Measurements from ENCODE around the gene RTN4R.
"Not testable (repeated sequence)": the region's sequence is repeated elsewhere in the genome, so short reads cannot be mapped to it uniquely, and the experiment has no call there.

Gene RTN4R

GRCh38 chr22:20268279-20269012 is at the start of gene RTN4R:
Gene RTN4R (minus strand): TSS chr22:20268318. CDS start chr22:20268092, 226 bp downstream.
- peak; percentile 59 for DNase-seq (ENCODE audit: low spot score)

DNA sequence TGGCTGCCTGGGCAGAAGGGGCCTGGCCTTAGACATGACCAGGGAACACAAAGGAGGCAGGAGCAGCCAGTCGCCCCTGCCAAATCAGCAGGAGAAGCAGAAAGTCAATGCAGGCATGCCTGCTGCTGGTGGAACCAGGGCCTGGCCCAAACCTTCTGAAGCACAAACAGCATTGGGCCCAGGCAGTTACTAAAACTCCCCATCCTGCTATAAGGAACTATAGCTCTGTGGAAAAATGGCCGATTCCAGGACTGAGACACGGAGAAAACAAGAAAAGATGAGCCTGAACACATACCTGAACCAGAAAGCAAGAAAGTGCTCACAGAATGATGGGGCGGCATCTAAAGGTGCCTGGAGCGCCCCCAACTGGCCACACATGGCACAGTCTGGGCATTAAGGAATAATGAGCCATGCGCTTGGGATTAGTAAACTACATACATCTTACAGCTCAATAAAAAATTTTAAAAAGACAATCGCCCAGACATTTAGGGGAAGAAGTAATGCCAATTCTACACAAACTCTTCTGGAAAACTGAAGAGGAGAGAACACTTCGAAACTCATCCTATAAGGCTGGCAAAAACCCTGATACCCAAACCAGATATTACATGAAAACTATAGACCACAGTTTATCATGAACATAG is 49.4 kb upstream of the RTN4R start:
- DNase-seq (ENCODE audit: low spot score), result not testable (repeated sequence)

- DNase-seq (ENCODE audit: low spot score), result no peak
Observed at GRCh38 chr22:20316844-20317401, 48.8 kb upstream of the RTN4R start.

GRCh38 chr22:20316217-20316843 is 48.2 kb upstream of the RTN4R start:
- DNase-seq (ENCODE audit: low spot score), result no peak

DNA sequence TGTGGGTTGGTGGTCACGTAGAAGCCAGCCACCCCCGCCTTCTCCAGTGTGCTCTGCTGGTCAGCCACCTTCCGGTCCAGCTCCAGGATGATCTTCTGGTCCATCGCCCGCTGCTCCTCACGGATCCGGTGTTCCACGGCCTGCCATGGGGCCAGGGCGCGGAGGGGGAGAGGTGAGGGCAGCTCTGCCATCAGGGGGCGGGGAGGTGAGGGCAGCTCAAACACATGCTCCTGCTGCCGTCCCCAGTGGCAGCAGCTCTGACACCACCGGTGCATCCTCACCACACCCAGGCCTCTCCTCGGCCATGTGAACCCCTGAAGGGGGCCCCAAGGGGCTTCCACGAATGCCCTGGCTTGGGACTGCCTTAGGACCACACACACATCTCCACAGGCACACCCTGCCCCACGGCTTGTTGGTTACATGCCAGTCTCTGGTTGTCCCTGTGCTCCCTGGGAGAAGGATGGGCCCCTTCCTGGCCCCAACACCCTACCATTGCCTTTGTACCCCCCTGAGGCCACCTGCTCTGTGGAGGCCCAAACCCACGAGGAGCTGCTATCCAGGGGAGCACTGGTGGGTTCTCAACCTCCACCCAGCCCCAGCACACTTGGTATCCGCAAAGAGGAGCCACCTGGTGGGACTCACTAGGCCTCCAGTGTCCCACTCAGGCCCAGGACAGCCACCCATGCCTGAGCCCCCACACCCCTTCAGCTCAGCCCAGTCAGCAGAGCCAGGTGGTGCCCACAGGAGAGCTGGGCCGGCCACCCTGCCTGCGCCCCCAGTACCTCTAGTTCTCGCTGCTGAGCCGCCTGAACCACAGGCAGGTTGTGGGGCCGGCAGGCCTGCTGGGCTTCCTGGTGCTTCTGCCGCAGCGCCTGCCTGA is 47.5 kb upstream of the RTN4R start:
- DNase-seq (ENCODE audit: low spot score), result no peak

GRCh38 chr22:20314741-20315336 is 46.7 kb upstream of the RTN4R start:
- DNase-seq (ENCODE audit: low spot score), result not testable (repeated sequence)

DNA sequence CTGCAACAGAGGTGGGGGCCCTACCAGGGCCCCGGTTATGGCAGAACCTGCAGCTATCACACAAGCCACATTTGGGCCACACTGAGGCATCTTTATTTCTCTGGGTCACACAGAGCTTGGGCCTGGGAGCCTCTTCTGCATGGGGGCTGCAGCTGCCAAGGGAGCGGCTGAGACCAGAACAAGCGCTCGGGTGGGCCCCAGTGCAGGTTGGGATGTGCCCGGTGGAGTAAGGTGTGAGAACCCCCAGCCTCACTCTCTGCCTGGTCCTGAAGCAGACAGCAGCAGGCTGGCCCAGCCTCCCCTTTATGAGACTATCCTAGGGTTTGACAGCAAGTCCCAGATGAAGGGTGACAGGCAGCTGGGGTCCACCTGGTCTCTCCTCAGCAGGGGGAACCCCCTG is 46.1 kb upstream of the RTN4R start:
- not testable (repeated sequence) for DNase-seq (ENCODE audit: low spot score)

GRCh38 chr22:20313306-20314077 is 45.4 kb upstream of the RTN4R start:
- not testable (repeated sequence) for DNase-seq (ENCODE audit: low spot score)

DNA sequence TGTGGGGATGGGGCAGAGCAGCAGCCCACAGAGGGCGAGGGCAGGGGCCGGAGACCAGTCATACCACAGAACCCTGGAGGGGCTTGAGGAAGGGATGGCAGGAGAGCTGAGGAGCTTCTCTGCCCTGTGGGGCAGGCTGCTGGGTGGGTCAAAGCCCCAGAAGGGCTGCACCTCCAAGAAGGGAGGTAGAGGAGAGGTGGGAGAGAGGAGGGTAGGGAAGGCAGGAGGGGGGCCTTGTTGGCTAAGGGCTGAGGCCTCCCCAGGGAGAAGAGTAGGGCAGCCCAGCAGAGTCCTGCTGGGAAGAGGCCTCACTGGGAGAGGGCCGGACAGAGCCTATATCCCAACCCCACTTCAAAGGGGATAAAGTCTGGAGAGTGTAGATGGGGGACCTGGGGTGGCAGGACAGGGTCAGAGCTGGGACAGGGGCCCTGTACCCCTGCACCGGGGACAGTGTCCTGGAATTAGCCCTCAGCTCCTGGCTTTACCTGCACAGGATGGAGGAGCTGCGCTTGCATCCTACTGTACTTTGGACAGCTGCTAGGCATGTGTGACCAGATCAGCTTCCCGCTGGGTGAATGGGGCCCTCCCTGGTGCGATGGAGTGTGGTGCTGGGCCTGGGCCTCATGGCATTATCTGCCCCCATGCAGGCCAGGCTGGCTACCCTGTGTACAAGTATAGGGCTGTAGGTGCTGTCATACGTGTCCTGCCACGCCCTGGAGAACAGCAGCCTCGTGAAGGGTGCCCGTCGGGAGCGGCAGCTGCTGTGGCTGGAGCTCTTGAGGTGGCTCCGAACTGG is 44.5 kb upstream of the RTN4R start:
- no peak for DNase-seq (ENCODE audit: low spot score)

DNA sequence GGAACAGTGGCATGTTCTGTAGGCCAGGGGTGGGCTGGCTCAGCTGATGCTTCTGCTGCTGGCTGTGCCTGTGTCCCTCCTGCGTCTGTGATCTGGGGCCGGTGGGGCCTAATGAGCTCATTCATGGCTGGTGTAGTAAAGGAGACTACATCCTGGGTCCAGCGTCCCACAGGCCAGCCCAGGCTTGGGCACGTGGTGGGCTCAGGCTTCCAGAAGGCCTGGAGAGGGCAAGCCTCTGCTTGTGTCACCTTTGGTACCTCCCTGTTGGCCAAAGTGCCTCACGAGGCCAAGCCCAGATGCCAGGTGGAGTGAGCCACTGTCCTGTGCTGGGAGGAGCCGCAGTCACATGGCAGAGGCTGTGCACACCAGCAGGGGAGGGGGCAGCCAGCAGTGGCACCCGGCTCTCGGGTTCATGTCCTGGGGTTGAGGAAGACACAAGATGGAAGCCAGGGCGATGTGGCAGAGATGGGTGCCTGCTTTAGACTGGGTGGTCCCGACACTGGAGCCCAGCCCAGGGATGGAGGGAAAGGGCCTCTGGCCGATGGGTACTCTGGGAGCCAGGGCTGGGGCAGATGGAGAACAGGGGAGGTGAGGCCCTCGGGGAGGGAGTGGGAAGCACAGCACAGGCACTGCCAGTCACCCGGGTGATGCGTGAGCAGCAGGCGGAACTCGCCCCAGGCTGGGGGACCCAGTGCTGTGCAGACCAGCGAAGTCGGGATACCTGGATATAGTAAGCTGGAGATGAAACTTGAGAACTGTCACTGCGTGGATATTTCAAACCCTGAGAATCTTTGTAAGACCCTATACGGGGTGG is 43.3 kb upstream of the RTN4R start:
- not testable (repeated sequence) for DNase-seq (ENCODE audit: low spot score)

DNA sequence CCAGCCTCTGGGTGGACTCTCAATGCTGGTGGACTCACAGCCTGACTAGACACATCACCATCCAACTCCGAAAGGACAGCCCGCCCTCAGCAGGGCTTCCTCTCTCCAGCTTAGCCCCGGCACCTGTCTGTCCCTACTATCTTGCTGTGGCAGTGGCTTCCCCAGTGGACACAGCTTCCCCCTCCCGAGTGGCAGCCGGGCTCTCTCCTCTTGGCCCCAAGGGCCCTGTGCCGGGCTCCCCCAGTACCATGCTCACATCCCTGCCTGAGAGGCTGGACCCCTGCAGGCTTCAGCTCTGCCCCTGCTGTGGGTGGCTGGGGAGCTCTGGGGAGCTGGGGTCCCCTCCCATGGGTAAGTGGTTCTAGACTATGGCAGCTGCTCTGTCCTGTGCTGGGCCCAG is 42.7 kb upstream of the RTN4R start:
- DNase-seq (ENCODE audit: low spot score), result not testable (repeated sequence)

GRCh38 chr22:20310180-20310579 is 42.1 kb upstream of the RTN4R start:
- DNase-seq (ENCODE audit: low spot score), result not testable (repeated sequence)

- not testable (repeated sequence) for DNase-seq (ENCODE audit: low spot score)
Observed at GRCh38 chr22:20308806-20309650, 40.9 kb upstream of the RTN4R start.

GRCh38 chr22:20307448-20308447 is 39.6 kb upstream of the RTN4R start:
- DNase-seq (ENCODE audit: low spot score), result not testable (repeated sequence)

DNA sequence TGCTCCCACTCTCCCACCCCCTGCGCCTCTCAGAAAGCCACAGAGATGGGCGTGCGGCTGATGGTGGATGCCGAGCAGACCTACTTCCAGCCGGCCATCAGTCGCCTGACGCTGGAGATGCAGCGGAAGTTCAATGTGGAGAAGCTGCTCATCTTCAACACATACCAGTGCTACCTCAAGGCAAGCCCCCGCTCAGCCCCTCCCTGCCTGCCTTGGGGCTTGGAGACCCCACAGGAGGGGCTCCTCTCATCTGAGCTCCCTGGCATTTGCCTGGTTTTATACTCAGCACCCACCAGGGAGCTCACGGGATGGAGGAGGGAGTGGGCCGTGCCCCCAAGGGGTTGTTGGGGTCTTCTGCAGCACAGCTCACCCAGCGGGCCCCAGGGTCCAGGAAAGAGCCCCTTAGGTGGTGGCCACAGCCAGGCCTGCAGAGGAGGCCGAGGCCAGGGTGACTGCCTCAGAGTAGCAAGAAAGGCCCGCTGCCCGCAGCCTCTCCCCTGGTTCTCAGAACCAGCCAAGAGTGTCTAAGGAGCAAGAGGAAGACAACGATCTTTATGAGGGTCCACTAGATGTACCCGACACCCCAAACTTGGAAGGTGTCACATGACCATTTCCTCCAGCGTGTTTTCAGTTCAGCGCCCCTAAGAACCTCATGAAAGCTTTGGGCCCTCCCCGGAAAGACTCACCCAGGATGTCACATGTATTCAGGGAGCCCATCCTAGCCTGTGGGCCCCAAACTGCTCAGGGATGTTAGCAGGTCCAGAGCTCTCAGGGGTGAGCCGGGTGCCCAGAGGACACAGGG is 38.7 kb upstream of the RTN4R start:
- DNase-seq (ENCODE audit: low spot score), result not testable (repeated sequence)

Measured in hepatic stellate cell (primary cell).